ENCODE measurements around the gene KIF13A.
"Not testable (repeated sequence)": the region's sequence is repeated elsewhere in the genome, so short reads cannot be mapped to it uniquely, and the experiment has no call there.

The KIF13A gene

DNA sequence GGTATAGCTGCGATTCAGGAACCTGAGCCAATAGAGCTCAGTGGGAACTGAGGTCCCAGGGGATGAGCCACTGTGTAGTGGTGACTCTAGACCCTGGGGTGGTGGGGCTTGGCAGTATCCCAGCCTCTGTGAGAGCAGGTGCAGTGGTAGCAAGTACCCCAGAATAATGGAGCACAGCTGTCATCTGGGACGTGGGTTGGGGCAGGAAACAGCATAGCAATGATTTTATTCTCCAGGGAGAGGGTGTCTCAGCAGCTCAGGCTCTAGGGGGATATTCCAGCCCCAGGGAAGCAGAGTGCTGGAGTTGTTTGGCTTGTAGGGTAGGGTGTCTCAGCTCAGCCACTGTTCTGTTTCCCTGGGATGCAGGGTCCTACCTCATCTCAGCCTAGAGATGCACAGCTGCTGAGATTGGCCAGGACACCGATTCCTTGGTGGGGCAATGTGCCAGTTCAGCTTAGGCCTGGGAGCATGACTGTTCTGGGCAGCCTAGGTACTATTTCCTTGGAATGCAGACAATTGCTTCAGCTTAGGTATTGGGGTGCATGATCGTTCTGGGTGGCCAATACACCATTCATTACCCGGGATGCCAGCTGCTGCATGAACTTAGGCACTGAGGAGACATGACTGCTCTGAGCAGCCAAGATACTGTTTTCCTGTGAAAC, 246.7 kb downstream of the KIF13A start:
- H3K9me3 Mint-ChIP-seq: peaks cover 20% of the 10 kb centered on the region
- no peaks in the 10 kb centered on the region for H3K4me1 Mint-ChIP-seq
- H3K36me3 Mint-ChIP-seq (ENCODE audit: low read depth): peaks cover 3% of the 10 kb centered on the region
- H3K27me3 Mint-ChIP-seq: peaks cover 4% of the 10 kb centered on the region
- H3K4me3 Mint-ChIP-seq: no peak overlapping the region
- ATAC-seq (no peak), DNase-seq (no peak)
- no peak overlapping the region for H3K27ac Mint-ChIP-seq

GRCh38 chr6:17737704-17738252, 249.7 kb downstream of the KIF13A start:
- Mint-ChIP-seq H3K27ac (no peak overlapping the region), H3K9me3 (peaks cover 20% of the 10 kb centered on the region), H3K36me3 (ENCODE audit: low read depth) (peaks cover 3% of the 10 kb centered on the region), H3K4me1 (no peaks in the 10 kb centered on the region), H3K27me3 (peaks cover 4% of the 10 kb centered on the region), H3K4me3 (no peak overlapping the region)
- DNase-seq (no peak), ATAC-seq (no peak)

DNA sequence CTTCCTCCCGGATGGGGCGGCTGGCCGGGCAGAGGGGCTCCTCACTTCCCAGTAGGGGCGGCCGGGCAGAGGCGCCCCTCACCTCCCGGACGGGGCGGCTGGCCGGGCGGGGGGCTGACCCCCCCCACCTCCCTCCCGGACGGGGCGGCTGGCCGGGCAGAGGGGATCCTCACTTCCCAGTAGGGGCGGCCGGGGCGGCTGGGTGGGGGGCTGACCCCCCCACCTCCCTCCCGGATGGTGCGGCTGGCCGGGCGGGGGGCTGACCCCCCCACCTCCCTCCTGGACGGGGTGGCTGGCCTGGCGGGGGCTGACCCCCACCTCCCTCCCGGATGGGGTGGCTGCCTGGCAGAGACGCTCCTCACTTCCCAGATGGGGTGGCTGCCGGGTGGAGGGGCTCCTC, 252.1 kb downstream of the KIF13A start:
- not testable (repeated sequence) for ATAC-seq; DNase-seq; H3K27ac Mint-ChIP-seq; H3K4me1 Mint-ChIP-seq; H3K27me3 Mint-ChIP-seq; H3K36me3 Mint-ChIP-seq (ENCODE audit: low read depth); H3K4me3 Mint-ChIP-seq
- H3K9me3 Mint-ChIP-seq: peaks cover 20% of the 10 kb centered on the region

DNA sequence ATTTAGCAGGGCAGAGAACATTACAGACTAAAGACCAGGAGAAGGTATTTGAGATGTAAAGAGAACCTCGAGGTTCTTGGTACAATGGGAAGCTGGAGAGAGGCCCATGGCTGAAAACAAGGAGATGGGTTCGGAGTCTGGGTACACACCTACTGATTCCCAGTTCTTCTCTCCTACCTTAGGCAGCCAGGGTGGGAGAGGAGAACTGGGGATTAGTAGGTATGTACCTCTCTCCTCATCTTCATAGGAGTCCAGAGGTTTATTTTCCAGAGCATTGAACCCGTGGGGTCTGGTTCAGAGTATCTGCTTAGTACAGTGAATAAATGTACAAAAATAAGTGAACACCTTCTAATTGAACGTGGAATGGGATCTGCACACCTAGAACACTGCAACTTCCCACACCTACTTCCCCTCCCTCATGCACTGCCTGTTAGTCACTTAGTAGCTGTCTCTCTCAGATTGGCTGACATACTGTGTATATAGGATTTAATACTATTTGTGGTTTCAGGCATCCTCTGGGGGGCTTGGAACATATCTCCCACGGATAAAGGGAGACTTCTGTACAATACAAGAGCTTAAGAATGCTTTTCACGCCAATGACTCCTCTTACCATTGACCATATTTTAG, 257.2 kb downstream of the KIF13A start:
- no peaks in the 10 kb centered on the region for H3K4me1 Mint-ChIP-seq
- no peak for DNase-seq
- ATAC-seq: no peak
- no peaks in the 10 kb centered on the region for H3K36me3 Mint-ChIP-seq (ENCODE audit: low read depth)
- H3K27ac Mint-ChIP-seq: no peak overlapping the region
- H3K9me3 Mint-ChIP-seq: no peaks in the 10 kb centered on the region
- H3K4me3 Mint-ChIP-seq: no peak overlapping the region
- H3K27me3 Mint-ChIP-seq: no peaks in the 10 kb centered on the region

- no peak for DNase-seq
- H3K27me3 Mint-ChIP-seq: no peaks in the 10 kb centered on the region
- no peaks in the 10 kb centered on the region for H3K4me1 Mint-ChIP-seq
- H3K36me3 Mint-ChIP-seq (ENCODE audit: low read depth): no peaks in the 10 kb centered on the region
- H3K9me3 Mint-ChIP-seq: no peaks in the 10 kb centered on the region
- no peak for ATAC-seq
- H3K4me3 Mint-ChIP-seq: no peak overlapping the region
- no peak overlapping the region for H3K27ac Mint-ChIP-seq
Measured at GRCh38 chr6:17729223-17730077, 258.0 kb downstream of the KIF13A start.

- H3K27me3 Mint-ChIP-seq: no peaks in the 10 kb centered on the region
- H3K27ac Mint-ChIP-seq: no peak overlapping the region
- no peaks in the 10 kb centered on the region for H3K4me1 Mint-ChIP-seq
- ATAC-seq (no peak), DNase-seq (no peak)
- H3K4me3 Mint-ChIP-seq: no peak overlapping the region
- no peaks in the 10 kb centered on the region for H3K9me3 Mint-ChIP-seq
- no peaks in the 10 kb centered on the region for H3K36me3 Mint-ChIP-seq (ENCODE audit: low read depth)
Measured at GRCh38 chr6:17728551-17729222, 258.7 kb downstream of the KIF13A start.

DNA sequence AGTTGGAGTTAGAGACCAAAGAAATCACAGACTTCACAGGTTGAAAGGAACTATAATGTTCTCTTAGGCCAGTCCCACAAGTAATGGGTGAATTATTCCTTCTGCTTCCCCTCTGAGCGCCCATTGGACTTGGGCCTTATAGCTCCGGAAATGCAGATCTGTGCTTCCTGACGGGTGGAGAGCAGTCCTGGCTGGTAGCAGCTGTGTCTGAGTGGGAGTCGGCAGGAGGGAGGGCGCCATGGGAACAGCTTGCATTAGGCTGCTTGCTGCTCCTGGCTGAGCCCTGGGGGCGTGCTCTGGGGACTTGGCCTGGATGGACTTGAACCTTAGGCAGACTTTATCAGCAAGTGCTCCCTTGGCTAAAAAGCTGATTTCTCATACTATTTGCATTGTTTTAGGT, 262.4 kb downstream of the KIF13A start:
- Mint-ChIP-seq H3K4me3 (no peak overlapping the region), H3K27me3 (no peaks in the 10 kb centered on the region), H3K27ac (no peak overlapping the region), H3K9me3 (no peaks in the 10 kb centered on the region), H3K36me3 (ENCODE audit: low read depth) (no peaks in the 10 kb centered on the region), H3K4me1 (no peaks in the 10 kb centered on the region)
- no peak for DNase-seq
- ATAC-seq: no peak

- Mint-ChIP-seq H3K36me3 (ENCODE audit: low read depth) (no peaks in the 10 kb centered on the region), H3K27me3 (no peaks in the 10 kb centered on the region), H3K4me3 (no peak overlapping the region), H3K9me3 (no peaks in the 10 kb centered on the region), H3K27ac (no peak overlapping the region), H3K4me1 (no peaks in the 10 kb centered on the region)
- no peak for ATAC-seq
- DNase-seq: no peak
Measured at GRCh38 chr6:17724341-17724740, 263.1 kb downstream of the KIF13A start.

DNA sequence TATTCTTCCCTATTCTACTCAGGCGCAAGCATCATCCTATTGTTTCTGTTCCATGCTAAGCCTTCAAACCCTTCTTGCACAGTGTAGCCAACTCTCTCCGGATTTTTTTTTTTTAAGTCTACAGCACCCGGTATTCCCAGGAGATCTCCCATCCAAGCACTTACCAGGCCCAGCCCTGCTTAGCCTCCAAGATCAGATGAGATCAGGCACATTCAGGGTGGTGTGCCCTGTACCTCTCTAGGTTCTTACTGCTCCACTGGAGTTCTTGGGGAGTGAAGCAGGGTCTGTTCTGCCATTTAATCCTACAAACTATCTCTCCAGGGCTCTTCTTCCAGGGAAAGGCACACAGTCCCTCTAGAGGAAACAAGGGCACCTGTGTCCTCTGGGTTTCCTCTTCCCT, 265.8 kb downstream of the KIF13A start:
- DNase-seq (no peak), ATAC-seq (no peak)
- Mint-ChIP-seq H3K27ac (no peak overlapping the region), H3K4me3 (no peak overlapping the region), H3K4me1 (no peaks in the 10 kb centered on the region), H3K36me3 (ENCODE audit: low read depth) (no peaks in the 10 kb centered on the region), H3K27me3 (no peaks in the 10 kb centered on the region), H3K9me3 (no peaks in the 10 kb centered on the region)

GRCh38 chr6:17719323-17720041, 268.0 kb downstream of the KIF13A start:
- DNase-seq (no peak), ATAC-seq (no peak)
- Mint-ChIP-seq H3K4me1 (peaks cover 10% of the 10 kb centered on the region), H3K27ac (no peak overlapping the region), H3K27me3 (no peaks in the 10 kb centered on the region), H3K9me3 (no peaks in the 10 kb centered on the region), H3K36me3 (ENCODE audit: low read depth) (no peaks in the 10 kb centered on the region), H3K4me3 (no peak overlapping the region)

GRCh38 chr6:17716221-17716620, 271.2 kb downstream of the KIF13A start:
- Mint-ChIP-seq H3K4me3 (no peak overlapping the region), H3K9me3 (no peaks in the 10 kb centered on the region), H3K27ac (no peak overlapping the region), H3K36me3 (ENCODE audit: low read depth) (no peaks in the 10 kb centered on the region), H3K4me1 (peaks cover 15% of the 10 kb centered on the region), H3K27me3 (no peaks in the 10 kb centered on the region)
- no peak for ATAC-seq
- DNase-seq: no peak

DNA sequence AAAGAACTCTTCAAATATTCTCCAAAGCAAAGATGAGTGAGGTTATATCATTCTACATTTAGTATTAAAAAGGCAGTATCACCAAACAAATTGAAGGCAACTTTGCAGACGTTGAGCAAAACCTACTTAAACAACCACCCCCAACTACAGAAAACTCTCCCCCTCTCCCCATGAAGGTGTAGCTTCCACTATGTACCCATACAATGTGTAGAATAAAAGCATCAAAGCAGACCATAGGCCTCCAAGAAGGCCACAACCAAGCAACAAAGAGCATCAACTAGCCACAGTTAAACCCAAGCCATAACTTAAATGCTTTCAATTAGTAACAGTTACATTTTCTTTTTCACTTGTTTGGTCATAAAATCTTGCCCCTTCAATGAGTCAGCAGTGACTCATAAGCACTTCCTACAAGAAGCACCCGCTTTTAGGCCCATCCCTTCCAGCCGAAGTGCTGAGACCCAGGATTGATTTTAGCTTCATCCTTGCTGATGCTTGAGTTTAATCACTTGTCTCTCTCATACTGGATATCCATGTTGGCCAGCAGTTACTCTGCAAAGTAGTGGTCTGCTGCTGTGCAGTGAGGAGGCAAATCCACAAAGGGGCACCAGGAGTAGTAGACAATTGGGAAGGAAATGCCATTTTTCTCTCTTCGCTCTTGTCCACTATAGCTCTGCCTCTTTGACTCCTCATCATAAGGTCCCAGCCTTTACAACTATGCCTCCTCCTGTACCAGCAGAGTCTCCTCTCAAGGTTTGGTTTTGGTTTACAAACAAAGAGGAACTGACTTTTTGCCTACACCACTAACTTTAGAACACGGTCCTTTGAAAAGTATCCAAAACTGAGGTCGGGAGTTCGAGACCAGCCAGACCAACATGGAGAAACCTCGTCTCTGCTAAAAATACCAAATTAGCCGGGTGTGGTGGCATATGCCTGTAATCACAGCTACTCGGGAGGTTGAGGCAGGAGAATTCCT, 272.3 kb downstream of the KIF13A start:
- Mint-ChIP-seq H3K4me3 (peak overlapping the region; percentile 64), H3K27me3 (no peaks in the 10 kb centered on the region), H3K9me3 (no peaks in the 10 kb centered on the region), H3K27ac (peak overlapping the region; percentile 77), H3K4me1 (peaks cover 15% of the 10 kb centered on the region), H3K36me3 (ENCODE audit: low read depth) (no peaks in the 10 kb centered on the region)
- peak; percentile 36 for DNase-seq
- peak; percentile 95 for ATAC-seq

GRCh38 chr6:17714177-17714576, 273.3 kb downstream of the KIF13A start:
- ATAC-seq: no peak
- Mint-ChIP-seq H3K27me3 (no peaks in the 10 kb centered on the region), H3K27ac (no peak overlapping the region), H3K36me3 (ENCODE audit: low read depth) (peaks cover 4% of the 10 kb centered on the region), H3K4me1 (peaks cover 15% of the 10 kb centered on the region), H3K9me3 (no peaks in the 10 kb centered on the region), H3K4me3 (no peak overlapping the region)
- no peak for DNase-seq

Data from activated naive CD8-positive, alpha-beta T cell treated with anti-CD3 and anti-CD28 coated beads, Interleukin-2, amount 50 U/mL, for 24 hours (primary cell).